HG02610 (cell line): ENCODE results near the gene COL28A1.
A peak's percentile ranks its signal among the peaks of the same experiment; 100 is the strongest.

Experiments
- ATAC-seq: cut with Tn5 transposase; IDR thresholded peaks from one replicate; pipeline ENCODE4 v1.9.1; 2021; ENCODE audit warnings: mild to moderate bottlenecking, moderate library complexity; ENCODE audit not compliant: unreplicated experiment

COL28A1 gene

DNA sequence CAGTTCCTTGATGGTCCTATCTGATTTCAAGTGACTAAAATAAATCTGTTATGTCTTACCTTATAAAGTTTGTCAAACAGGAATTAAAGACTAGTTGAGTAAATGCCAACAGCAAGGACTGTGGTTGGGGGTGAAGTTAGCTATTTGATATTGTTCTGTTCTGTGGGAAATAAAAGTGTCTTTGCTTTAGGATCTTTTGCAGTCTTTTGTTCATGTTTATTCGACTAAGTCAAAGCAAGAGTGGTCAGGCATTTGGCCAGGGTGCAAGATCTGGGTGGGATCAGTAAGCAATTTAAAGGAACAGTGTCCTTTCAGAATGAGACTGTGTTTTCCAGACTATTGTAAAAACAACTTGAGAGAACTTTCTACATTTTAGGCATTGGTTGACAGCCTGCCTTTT, at the start of gene COL28A1:
Gene COL28A1, minus strand, starts transcription at position 183 of the 400 bp plus-strand sequence. CDS start 2,998 bp downstream, outside the sequence.
- ATAC-seq: no peak

DNA sequence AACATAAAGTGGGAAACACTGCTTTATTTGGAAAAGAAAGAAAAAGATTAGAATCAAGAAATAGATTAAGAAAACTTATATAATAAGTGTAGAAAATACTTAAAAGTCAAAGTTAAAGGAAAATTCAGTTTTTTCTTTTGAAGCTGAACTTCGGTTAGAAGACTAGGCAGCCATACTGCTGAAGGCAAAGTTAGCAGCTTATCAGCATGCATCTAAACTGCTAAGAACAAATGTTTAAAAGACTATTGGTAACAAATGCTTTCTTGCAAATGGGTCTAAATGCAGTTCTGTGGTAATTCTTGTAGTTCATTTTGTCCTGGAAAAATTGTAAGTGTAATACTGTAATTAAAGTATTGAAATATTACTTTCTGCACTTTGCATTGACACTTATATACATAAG, 49.0 kb upstream of the COL28A1 start:
- ATAC-seq: no peak

DNA sequence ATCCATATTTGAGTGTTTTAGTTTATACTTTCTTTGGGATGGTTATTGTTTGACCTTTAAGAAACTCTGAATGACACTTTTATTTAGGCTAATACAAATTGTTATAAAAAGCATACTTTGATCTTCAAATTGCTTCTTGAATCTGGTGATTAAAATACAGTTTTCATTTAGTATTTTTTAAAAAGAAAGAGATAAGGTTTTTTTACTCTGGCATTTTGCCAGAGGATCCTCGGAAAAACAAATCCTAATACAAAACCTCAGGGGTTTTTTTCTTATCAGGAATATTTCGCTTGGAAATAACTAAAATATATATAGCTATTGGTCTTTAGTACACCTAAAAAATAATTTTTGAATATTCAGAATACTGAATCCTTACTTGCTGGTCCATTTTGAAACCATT, 48.1 kb upstream of the COL28A1 start:
- ATAC-seq: no peak

DNA sequence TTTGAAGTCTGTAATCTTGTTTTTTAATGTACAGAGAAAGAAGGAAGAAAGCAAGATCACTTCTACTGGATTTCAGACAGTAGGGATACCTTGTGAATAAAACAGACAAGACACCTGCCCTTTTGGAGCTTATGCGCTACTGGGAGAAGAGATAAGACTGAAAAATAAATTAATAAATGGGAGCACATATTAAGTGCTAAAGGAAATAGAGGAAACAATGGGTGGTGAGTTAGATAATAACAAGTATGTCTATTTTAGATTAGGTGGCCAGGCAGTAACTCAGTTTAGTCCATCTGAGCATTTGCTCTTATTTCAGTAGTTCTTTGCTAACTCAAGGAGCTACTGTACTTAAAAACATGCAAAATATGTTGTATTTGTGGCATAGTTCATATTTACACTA, 46.9 kb upstream of the COL28A1 start:
- ATAC-seq: no peak

DNA sequence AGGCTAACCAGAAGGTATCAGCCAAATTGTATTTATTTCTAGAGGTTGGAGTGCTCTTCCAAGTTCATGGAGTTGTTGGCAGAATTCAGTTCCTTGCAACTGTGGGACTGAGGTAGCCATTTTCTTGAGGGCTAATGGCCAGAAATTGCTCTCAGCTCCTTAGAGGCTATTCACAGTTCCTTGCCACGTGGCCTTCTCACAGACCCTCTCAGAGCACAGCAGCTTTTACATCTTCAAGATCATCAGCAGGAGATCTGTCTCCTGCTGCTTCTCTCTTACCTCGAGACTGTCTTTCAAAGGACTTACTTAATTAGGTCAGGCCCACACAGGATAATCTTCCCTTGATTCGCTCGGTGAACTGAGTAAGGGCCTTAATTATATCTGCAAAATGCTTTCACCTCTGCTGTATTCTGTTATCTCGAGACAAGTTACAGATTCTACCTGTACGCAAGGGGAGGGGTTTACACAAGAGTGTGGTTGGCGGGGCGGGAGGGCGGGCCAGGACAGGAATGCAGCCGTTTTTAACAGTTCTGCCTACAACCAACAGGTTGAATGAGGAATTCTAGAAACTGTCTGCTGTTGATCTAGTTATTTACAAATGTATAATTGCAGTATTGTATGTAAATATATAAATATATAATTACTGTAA, 46.0 kb upstream of the COL28A1 start:
- no peak for ATAC-seq

DNA sequence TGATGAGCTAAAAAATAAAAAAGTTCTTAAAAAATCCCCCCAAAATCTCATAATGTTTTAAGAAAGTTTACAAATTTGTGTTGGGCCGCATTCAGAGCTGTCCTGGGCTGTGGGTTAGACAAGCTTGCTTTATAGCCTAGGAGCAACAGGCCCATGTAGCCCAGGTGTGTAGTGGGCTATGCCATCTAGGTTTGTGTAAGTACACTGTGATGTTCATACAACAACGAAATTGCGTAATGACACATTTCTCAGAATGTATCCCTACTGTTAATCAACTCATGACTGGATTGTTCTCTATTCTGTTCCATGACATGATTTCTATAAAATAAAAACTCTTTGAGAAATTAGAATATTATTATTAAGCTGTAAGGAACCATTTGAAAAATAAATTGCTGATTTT, 44.0 kb upstream of the COL28A1 start:
- ATAC-seq: no peak

DNA sequence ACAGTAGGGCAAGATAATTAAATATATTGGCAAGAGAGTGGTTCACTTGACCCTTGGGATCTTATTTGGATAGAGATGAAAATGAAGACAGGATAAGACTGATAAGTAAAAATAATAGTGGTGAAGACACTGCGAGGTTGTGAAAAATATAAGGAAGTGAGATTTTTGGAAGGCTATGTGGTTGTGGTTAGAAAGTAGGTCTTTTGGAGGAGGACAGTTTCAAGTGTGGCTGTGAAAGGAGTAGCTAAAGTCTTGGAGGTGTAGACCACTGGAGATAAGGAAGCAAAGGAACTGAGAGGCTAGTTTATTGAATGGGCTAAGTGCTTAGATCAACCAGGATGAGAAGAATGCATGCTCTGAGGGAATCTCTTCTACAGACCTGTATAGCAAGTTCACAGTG, 42.2 kb upstream of the COL28A1 start:
- ATAC-seq: peak; percentile 54

DNA sequence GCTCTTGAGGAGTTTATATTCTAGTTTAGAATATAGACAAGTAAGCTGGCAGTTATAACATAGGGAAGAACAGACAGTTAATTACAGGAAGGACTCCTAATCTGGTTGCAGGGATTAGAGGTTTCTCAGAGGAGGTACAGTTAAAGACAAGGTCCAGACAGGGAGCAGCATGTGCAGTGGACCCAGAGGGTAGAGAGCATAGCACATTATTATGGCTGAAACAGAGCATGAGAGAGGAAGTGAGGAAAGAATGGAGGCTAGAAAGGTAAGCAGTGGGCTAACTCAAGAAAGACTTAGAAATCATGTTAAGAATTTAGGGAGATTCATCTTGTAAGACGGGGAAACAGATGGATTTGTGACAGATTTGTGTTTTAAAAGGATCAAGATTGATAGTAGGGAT, 40.7 kb upstream of the COL28A1 start:
- ATAC-seq: no peak

DNA sequence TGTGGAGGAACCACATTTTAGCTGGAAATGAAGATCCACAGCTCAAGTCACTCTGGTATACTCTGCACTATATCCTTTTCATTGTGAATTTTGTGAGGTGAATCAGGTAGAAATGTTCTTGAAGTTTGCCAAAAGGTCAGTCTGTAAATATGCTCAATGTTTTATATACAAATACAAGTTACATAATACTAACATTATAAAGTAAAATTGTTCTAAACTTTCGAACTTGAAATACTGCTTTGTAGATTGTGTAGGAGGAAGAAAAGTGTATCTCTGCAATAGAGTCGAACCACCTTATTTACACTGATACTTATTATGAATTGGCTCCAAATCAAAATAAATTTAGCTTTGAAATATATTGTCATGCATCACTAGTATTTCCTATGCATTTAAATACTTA, 38.0 kb upstream of the COL28A1 start:
- no peak for ATAC-seq

DNA sequence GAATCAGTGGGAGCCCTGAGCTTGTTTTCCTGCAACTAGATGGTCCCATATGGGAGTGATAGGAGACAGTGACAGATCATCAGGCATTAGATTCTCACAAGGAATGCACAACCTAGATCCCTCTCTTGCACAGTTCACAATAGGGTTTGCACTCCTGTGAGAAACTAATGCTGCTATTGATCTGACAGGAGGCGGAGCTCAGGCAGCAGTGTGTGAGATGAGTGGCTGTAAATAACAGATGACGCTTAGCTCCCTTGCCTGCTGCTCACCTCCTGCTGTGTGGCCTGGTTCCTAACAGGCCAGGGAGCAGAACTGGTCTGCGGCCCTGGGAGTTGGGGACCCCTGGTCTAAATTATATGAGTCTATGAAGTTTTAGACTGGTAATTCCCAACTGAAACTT, 34.9 kb upstream of the COL28A1 start:
- no peak for ATAC-seq

DNA sequence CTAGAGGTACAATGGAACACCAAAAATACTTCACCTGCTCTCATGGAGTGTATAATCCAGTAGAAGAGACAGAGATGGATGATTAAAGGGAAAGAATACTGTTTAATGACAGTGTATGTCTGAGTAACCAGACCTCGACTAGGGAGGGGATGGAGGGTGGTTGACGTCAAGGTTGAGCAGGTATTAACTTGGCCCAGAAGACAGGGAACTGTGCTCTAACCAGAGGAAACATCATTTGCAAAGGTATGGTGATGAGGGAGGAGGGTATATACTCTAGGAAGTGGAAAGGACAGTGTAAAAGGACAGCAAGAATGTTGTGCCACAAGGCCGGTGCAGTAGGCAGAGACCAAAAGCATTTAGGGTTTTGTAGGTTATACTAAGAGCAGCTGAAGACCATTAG, 33.9 kb upstream of the COL28A1 start:
- ATAC-seq: peak; percentile 29

DNA sequence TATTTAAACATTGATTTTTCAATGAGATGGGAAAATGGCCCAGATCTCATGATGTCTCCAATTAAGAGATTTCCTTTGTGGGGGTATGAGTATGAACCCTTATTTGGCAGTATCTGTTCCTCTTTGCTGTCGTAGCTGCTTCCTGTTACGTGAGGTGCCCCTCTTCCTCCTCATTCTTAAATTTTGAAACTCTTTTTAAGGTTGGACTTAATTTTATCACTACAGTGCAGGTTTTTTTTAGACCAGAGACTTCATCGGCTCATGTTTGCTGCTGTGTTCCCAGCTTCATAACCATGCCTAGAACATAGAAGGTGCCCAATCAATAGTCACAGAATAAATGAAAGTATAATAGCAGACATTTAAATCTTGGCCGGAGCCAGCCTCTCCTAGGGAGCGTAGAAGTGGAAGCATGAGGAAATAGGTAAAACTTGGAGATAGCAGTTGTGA, 33.4 kb upstream of the COL28A1 start:
- peak; percentile 45 for ATAC-seq

DNA sequence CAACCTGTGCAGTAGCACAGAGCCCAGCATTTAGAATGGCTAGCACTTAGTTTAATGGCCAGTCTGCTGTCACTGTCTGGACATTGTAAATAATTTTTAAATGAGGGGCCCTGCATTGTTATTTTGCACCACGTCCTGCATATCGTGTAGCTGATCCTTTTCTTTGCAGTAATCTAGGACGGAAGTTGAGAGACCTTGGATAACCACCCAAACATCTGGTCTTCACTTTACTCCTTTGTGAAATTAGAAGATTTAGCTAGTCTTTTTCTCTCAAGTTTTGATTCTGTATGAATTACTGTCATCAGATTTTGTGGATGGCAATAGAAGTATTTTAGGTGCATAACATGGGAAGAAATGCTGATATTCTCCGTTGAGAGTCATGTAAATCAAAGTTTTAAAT, 32.9 kb upstream of the COL28A1 start:
- ATAC-seq: no peak

DNA sequence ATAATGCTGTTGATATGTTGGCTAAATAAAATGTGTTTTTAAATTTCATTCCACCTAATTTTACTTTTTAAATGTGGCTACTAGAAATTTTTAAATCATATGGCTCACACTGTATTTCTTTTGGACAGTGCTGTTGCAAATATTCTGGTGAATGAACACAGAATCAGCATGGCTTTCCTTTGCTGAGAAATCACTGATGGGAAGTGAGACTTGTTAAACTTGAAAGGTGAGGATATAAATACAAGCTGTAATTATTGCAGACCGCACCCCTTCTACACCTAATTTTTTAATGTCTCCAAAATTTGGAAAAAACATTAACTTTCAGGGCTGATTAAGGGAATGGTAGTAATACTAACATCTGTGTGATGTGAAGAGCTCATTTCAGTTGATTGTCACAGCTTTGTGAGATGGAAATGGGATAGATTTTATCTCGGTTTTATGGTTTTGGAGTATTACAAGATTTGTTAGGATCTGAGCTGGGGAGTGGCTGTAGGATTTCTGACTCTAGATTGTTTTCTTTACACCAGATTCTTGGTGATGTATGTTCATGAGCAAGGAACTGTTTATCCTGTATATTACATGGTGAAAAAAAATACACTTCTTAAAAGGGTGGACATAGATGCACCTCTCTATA, 32.3 kb upstream of the COL28A1 start:
- no peak for ATAC-seq

DNA sequence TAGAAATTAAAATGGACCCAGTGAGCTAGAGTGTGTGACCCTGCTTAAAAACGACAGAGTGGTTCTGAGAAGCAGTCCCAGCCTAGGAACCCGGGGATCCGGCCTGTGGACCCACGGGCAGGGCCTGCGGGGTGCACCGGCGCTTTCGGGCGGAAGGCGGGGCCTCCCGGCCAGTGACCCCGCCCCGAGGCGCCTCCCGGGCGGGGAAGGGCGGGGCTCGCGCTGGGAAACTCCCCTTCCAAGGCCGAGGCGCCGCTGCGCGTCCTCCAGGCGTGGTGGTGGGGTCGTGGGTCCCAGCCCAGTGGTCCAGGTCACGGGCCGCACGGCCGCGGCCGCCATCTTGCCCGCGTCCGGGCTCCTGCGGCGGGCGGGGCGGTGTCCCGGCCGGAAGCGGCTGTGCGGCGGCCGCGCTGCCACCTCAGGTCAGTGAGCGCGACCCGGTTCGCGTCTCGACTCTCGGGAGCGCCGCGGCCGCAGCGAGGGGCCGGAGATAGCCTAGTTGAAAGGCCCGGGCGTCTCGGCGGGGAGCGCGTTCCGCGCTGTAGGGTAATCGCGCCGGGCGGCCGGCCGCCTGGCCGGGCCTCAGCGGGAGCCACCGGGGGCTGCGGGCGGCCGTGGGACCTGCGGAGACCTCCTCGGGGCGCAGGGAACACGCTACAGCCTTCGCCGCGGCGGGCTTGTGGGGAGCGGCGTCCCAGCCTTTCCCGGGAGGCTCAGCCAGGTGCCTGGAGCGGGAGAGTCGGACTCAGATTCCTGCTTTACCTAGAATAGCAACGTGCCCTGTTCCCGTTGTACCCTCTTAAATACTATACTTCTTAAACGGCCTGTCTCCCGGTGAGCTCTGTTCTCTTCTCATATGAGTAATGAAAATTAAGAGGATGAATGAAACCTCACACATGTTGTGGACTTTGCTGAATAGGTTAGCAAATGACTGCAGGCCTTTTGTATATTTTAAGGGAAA, 31.3 kb upstream of the COL28A1 start, which contains the start of gene MIOS:
Gene MIOS, plus strand, starts transcription at position 234 of the 961 bp plus-strand sequence. CDS start 5,592 bp downstream, outside the sequence.
- ATAC-seq: peak; percentile 70

DNA sequence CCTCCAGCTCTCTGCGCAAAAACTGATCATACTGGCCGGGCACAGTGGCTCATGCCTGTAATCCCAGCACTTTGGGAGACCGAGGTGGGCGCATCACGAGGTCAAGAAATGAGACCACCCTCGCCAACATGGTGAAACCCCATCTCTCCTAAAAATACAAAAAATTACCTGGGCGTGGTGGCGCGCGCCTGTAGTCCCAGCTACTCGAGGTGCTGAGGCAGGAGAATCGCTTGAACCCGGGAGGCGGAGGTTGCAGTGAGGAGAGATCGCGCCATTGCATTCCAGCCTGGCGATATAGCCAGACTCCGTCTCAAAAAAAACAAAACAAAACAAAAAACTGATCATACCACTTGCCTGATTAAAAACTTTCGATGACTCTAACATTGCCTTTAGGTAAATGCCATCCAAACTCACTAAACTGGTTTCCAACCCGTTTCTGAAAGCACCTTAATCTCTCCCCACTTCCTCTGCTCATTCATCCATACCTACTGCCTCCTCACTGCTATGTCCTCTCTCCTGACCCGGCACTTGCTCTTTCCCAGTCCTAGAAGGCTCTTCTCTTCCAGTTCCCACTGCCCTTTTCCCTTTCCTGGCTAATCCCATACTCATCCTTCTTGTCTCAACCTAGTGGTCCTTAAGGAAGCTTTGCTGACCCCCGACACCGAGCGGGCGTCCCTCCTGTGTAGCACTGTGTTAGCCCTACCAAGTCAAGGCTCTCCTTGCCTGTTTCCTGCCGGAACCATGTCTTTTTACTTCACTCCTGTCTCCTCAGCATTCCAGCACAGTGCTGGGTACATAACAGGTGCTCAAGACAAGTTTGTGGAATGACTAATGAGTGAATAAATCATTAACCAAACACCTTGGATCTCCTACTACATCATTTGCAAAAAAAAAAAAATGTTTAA, 30.3 kb upstream of the COL28A1 start:
- ATAC-seq: peak; percentile 14

DNA sequence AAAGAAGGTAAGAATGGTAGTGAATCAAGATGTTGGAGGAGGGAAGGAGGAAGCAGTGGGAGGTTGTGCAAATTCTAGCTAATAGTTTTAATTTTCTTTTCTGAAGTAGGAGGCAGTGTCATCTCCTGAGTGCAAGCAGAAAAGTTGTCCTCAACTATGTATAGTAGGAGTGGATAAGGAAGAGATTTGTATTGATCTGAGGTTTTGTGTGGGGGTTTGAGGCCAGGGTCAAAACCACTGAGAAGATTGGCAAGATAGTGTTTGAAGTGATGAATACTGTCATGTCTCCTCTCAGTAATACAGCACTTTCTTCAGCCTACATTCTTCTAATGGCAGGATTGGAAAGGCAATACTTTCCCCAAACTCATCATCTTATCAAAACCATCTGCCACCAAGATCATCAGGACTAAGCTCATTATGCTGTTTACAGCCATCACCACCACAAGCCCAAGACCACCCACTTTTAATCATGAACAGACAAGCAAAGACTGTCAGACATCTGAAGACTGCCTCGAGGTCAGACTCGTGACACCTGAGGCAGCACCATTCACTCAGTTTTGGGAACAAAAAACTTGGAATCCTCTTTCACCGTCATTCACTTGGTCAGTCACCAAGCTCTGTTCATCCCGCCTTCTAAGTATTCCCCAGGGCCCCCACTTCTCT, 29.5 kb upstream of the COL28A1 start:
- ATAC-seq: no peak

DNA sequence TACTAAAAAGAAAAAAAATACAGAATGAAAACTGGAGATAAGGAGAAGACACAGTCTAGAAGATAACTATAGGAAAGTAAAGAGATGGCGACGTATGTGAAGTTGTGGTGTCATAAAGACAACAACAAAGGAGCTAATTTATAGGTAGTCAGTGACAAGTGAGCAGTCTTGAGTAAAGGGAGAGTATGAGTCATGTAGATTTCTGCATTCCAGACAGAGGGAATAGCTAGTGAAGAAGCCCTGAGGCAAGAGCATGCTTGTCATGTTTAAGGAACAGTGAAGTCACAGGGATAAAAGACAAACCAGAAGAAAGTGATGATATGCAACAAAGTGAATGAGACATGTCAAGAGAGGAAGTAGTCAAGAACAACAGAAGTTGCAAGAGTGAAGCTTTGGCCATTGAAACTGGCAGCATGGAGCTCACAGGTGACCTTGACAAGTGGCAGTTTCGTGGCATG, 28.7 kb upstream of the COL28A1 start:
- ATAC-seq: no peak

DNA sequence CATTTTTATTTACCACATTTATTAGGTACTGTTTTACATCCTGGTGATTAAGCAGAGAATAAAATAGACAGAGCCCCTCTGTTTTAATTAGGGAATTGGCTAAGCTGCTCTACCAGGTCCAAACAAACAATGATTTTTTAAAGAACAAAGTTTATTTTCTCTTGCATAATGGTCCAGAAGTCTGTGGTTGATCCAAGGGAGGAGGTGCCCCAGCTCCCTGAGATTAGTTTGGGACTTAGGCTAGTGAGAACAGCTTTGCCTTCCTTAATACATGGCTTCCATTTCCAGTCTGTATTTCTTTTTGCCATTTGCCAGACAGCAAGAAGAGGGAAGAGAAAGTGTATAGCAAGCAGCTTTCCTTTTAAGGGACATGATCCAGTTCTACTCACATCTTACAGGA, 28.1 kb upstream of the COL28A1 start:
- no peak for ATAC-seq

DNA sequence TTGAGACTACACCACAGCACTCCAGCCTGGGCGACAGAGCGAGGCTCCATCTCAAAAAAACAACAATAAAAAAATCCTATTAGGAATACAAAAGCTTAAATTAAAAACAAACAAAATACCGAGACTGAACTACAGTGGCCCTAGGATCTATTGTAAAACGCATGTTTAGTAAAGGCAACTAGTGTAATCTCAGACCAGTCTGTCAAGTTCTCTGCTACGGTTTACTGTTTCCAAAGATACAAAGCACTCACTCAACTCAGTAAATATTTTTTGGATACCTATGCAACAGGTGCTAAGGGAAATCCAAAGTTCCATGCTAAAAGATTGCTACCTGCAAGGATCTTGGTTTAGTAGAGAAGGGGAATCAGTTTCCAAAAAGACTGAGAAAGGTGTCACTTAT, 27.6 kb upstream of the COL28A1 start:
- ATAC-seq: no peak
